Measurements from ENCODE around the gene CWC27. TPM values are rescaled to one million over a fixed set of nuclear protein-coding genes. Genes with fewer than 3 reads are reported as not detected.

CWC27 gene
- total RNA-seq, 4 donors from 2014 or later = 9.6 to 18.4 (median 12.6) TPM

- DNase-seq (ENCODE audit: low spot score) (no peak), ATAC-seq (ENCODE audit: low FRiP score) (no peak)
- TF ChIP-seq CTCF (IDR thresholded peaks at IDR 0.05) = no peak
These were observed 298.4 kb downstream of the CWC27 start for GRCh38 chr5:65067147-65067506.

Other genes with a start within 250 kb of the CWC27 start
- gene SHISAL2B, start 78.4 kb upstream of the CWC27 start, total RNA-seq = 1 to 10 TPM in 1 of 4 donors, under 1 TPM in 1, not detected in 2; 0.69 to 2.1 TPM
- 10 to 100 TPM in 2 of 4 donors, 1 to 10 TPM in 2; 8.3 to 13.2 (median 9.7) TPM for gene SREK1IP1, start 239 bp upstream of the CWC27 start, total RNA-seq